GM18519 (cell line): ENCODE data around the gene MYO7B.

Source experiments
- ATAC-seq: cut with Tn5 transposase; IDR thresholded peaks from one replicate; pipeline ENCODE4 v1.9.1; 2021; ENCODE audit warnings: mild to moderate bottlenecking, moderate library complexity; ENCODE audit not compliant: unreplicated experiment, low FRiP score

The MYO7B gene

DNA sequence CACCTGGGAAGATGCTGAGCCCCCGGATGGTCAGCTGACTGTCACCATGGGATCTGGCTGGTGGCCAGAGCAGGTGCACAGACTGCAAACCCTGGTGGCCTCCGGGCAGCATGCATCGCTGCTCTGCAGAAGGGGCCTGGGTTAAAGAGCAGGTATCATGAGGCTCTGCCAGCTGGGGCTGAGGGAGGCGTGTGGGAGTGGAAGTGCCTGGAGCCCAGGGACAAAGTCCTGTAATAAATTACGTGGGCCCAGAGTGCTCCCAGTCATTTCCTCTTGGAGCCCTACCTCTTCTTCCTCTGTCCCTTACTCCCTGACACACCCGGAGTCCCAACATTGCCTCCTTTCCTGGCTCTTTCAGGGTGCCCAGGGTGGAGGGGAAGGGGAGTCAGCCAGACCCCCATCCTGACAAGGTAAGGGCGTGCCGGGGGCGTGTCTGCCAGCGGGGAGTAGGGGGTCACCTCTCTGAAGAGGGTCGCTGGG is at the start of gene MYO7B:
TSS of gene MYO7B (plus strand) at position 262 of the 480 bp plus-strand sequence. CDS start 24,040 bp downstream, outside the sequence.
- ATAC-seq: no peak

GRCh38 chr2:127485694-127486071 is 49.8 kb upstream of the MYO7B start:
- no peak for ATAC-seq

GRCh38 chr2:127486247-127487058 is 49.0 kb upstream of the MYO7B start:
- ATAC-seq: no peak

DNA sequence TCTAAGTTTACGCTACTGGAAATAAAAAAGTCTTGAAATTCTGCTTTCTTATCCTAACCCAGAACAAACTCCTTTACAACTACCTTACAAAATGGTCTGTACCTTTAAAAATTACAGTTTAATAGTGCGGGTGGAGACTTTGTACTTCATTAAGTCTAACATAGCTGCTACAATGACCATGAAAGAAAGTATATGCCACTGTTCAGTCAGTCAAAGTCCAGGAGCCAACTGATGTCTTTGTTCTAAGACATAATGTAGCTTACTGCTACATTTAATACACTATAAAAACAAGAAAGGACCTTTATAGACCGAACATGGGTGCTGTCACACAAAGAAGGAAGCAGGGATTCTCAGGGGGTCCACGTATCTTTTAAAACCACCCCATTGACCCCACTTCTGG is 45.2 kb upstream of the MYO7B start:
- no peak for ATAC-seq

DNA sequence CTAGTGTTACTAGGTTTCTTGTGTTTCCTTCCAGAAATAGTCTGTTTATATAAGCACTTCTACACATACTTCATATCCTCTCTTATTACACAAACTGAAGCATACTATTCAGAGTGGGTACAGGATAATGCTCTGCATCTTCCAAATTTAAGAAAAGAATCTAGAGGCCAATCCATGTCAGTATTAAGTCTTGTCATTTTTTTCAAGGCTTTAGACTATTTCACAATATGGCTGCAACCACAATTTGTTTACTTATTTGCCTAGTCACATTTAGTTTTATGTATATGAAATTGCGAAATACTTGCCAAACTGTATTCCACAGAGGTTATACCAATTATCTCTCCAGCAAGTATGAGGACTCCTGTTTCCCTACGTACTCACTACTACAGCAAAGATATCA is 37.1 kb upstream of the MYO7B start:
- ATAC-seq: no peak

GRCh38 chr2:127503491-127503890 is 32.0 kb upstream of the MYO7B start:
- no peak for ATAC-seq

DNA sequence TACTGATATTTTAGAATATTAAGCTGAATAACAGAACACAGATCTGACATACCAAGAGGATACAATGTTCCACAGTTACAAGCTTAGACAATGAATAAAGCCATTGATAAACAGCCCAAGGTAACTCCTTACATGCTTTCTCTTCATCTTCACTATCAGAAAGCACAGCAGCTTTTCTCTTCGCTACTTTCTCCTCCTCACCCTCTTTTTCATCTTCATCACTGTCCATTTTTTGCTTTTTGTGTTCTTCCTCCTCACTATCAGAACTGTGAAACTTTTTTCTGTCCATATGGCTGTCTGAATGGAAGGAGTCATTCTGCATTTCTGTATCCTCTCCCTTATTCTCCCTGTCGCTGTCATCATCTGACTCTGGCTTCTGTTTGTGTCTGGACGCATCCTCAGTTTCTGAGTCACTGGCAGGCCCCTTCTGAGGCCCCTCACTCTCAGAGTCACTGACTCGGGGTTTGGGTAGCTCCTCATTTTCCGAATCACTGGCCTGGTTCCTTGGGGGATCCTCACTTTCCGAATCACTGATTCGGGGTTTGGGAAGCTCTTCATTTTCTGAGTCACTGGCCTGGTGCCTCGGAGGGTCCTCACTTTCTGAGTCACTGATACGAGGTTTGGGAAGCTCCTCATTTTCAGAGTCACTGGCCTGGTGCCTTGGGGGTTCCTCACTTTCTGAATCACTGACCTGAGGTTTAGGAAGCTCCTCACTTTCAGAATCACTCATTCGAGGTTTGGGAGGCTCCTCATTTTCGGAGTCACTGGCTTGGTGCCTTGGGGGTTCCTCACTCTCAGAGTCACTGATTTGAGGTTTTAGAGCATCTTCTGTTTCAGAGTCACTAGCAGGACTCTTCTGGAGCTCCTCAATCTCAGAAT is 30.7 kb upstream of the MYO7B start:
- no peak for ATAC-seq

DNA sequence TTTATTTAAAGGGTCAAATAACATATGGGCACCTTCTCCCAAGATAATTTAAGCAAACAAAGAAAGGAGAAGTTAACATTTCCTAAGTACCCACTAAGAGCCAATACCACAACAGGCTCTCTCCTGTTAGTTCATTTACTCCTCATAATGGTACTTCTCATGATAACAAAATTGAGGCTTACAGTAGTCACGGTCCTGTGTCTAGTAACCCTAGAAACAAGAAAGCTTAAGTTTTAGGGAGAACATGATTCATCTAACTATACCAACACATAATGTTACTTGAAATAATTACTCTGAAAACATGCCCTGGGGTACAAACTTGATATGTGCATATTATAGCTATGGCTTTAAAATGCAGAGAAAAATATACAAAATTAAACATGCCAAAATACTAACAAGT is 29.0 kb upstream of the MYO7B start:
- ATAC-seq: no peak

- ATAC-seq: no peak
Observed at GRCh38 chr2:127508023-127508630, 27.4 kb upstream of the MYO7B start.

DNA sequence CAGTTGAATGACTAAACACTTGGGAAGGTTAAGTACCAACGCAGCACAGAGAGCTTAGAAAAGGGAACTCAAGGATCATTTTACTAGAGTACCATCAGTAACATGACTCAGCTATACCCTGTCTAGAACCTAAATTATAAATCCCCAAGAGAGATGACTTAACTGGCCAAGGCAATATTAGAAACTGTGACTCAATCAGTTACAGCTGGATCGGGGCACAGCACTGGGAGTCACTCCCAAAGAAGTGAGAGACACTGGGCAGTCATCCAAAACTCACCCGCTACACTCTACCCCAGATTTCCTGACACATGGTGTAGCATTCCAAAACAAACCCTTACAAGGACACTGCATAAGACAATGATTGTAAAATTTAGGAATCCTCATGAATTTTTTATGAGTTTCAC is 26.9 kb upstream of the MYO7B start:
- ATAC-seq: no peak

DNA sequence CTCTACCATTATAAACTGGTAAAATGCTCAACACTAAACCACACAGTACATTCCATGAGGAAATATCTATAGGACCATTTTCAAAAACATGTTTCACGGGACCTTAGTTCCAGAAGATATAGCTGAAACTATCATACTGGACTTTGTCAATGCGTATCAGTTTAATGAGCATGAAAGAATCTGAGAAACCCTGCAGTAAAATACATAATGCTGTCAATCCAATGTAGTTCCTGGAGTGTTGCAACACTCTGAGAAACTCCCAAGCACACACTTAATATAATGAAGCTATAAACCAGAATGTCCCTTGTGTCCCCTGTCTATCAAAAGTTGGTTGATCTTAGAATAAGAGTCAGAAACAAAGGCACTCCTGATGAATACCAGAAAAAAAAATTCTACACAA is 25.4 kb upstream of the MYO7B start:
- ATAC-seq: no peak

DNA sequence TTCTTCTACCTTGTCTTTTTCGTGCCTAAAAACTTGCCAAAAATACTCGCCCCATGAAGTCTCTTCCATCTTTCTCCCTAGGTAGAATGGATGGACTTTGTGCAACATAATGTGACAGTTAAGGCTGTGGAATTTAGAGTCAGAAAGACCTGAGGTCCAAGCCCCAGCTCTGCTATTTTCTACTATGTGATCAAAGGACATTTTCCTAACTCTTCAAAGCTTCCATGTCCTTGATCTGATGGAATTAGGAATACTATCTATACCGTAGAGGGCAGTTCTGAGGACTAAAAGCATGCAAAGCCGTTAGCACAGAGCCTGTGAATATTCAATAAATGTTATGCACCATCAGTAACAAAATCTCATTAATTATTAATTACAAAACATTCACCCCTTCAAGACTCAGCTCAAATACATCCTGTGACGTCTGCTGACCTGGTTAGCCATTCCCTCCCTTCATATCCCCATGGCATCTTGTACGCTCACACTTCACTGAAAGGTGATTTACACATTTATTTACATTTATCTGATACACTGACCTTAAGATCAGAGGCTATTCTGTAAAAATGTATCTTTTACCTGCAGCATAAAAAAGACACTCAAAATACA is 24.3 kb upstream of the MYO7B start:
- ATAC-seq: no peak

DNA sequence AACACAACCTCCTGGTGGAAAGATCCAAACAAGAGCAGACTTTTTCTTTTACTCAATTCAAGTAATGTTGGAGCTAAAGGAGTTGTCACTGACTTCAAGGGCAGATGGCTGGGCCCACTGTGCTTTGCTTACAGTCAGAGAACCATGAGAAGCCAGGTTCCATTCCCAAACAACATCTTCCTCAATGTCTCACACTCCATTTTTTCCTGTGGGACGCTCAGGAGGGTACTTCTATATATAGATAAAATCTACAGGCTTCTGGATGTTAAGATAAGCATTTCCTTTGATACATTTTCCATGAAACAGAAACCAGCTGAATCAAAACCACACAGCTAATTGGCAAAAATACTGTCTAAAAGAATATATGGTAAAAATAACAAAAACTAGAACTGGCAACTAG is 23.6 kb upstream of the MYO7B start:
- ATAC-seq: no peak

DNA sequence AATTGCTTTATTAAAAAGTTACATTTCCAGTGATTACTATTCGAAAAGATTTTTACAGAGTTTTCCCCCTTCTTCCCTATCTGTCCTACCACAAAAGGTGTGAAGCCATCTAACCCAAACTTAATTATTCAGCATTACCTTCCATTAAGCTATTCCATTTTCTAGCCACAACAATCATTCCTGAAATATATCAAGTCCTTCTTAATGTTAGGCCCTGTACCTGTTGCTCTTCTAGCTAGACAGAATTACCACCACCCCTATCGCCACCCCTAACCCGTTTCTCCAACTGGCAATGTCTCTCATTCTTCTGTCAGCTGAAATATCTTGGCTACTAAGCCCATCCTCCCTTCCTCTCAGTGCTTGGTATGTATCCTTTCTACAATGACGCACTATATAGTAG is 23.1 kb upstream of the MYO7B start:
- no peak for ATAC-seq

DNA sequence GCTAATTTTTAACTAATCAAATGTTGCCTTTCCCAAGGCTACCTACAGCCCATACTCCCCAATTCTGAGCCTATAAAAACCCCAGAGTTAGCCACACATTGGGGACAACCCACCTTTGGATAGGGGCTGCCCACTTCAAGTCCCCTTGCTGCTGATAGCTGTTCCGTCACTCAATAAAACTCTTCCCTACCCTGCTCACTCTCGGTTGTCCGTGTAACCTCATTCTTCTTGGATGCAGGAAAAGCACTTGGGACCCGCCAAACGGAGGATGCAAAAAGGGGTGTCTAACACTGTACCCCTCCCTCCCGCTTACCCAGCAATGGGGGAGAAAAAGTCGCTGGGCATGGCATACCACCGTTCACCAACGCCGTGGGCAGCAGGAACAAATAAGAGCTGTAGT is 21.4 kb upstream of the MYO7B start:
- no peak for ATAC-seq

- ATAC-seq: no peak
Observed at GRCh38 chr2:127514485-127514884, 21.0 kb upstream of the MYO7B start.

DNA sequence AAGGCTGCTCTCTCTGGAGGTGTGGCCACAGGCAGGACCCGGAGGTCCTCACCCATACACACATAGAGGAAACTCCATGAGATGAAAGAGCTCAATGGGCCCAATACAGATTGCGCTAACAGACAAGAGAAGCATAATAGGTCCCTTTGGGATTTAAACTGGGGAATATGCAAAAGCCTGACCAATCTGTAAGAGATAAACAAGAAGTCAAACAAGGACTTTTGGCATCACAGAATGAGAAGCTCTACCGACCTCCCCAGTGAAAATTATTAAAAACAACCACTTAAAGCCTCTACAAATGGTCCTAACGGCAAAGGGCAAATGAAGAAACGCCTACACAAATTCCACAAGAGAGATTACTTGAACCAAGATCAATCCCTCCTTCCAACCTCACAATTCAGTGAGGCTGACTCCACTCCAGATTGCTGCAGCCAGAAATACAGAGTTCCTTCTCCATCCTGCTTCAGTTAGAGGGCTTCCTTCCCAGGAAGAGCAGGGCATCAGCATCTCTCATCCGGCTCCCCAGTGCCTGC is 20.0 kb upstream of the MYO7B start:
- no peak for ATAC-seq

- no peak for ATAC-seq
Observed at GRCh38 chr2:127516041-127516762, 19.3 kb upstream of the MYO7B start.

GRCh38 chr2:127517465-127517864 is 18.0 kb upstream of the MYO7B start:
- no peak for ATAC-seq

- no peak for ATAC-seq
Observed at GRCh38 chr2:127520424-127520823, 15.1 kb upstream of the MYO7B start.
